Testis (tissue), 3 donors: ENCODE results near the gene NLRC5. TPM values are rescaled to one million over a fixed set of nuclear protein-coding genes. Genes with fewer than 3 reads are reported as not detected.
A peak's percentile ranks its signal among the peaks of the same experiment; 100 is the strongest.

Experiments
- DNase-seq: peaks from one replicate; pipeline ENCODE4 v3.0.0-alpha.2; 2019
- H3K27ac ChIP-seq, 2 donors: fragments of 200-600 bp; sonication (generic); one replicate each; pipeline ENCODE4 v1.5.1; 2019
- H3K27me3 ChIP-seq: fragments of 200-600 bp; sonication (generic); one replicate; pipeline ENCODE4 v1.5.1; 2019
- H3K36me3 ChIP-seq: fragments of 200-600 bp; sonication (generic); one replicate; pipeline ENCODE4 v1.5.1; 2017; ENCODE audit warnings: low read depth; ENCODE audit errors: missing control alignments
- H3K4me1 ChIP-seq: fragments of 200-600 bp; sonication (generic); one replicate; pipeline ENCODE4 v1.5.1; 2019
- H3K4me3 ChIP-seq, 2 donors: fragments of 200-600 bp; sonication (generic); one replicate each; pipeline ENCODE4 v1.5.1; 2017 to 2019
- H3K9me3 ChIP-seq: fragments of 200-600 bp; sonication (generic); one replicate; pipeline ENCODE4 v1.5.1; 2017
- POLR2A ChIP-seq: fragments of 450-650 bp; IDR thresholded peaks from one replicate; pipeline ENCODE4 v1.6.1; 2017; ENCODE audit warnings: antibody characterized with exemption, mild to moderate bottlenecking, moderate library complexity
- WGBS, 2 donors: methylation state at CpG; one replicate each; pipeline ENCODE4 v1.1.5; 2018; 5-methylcytosine and 5-hydroxymethylcytosine counted together
- intact Hi-C: fragments of 100-400 bp; cut with DNase I; formaldehyde crosslinking; loops from one replicate; pipeline ENCODE4 v1.15.1; 2023; ENCODE audit warnings: low total_unique reads
- polyA plus RNA-seq: library from polyadenylated mRNA; stranded (reverse); fragments of 350-450 nt; fragmentation: Illumina TruSeq; extraction: RNeasy Lipid Tissue Mini Kit (QIAGEN cat#74804); gene quantifications from one replicate; pipeline ENCODE4 v1.2.3, GENCODE V29; 2014; ENCODE audit warnings: low read depth, low replicate concordance; ENCODE audit not compliant: insufficient read depth
- total RNA-seq, 2 donors: library from RNA; depleted of rRNA; stranded (reverse); fragments of >200 nt; gene quantifications; one replicate each; pipeline ENCODE4 v1.2.3, GENCODE V29; 2016
- TF ChIP-seq, protein P1 (sequence below), 3 experiments: fragments of 450-650 bp in 2 of 3; fragments of 200-600 bp in 1 of 3; sonication (generic) in 1 of 3; IDR thresholded peaks; one replicate each; pipeline ENCODE4 v1.5.1; 2016 to 2019; ENCODE audit warnings: antibody characterized with exemption in 3 of 3, mild to moderate bottlenecking in 2 of 3, moderate library complexity in 1 of 3

NLRC5 gene
- total and polyA plus RNA-seq, 3 donors from 2014 or later: 10.3 to 14.9 (median 12.0) TPM

GRCh38 chr16:56950881-56951771, 38.2 kb upstream of the NLRC5 start:
- Histone ChIP-seq H3K4me3 (no peak overlapping the region), H3K27me3 (no peaks in the 10 kb centered on the region), H3K27ac (no peak overlapping the region), H3K36me3 (no peaks in the 10 kb centered on the region), H3K4me1 (no peaks in the 10 kb centered on the region), H3K9me3 (no peaks in the 10 kb centered on the region)
- peak; percentile 44 for DNase-seq
- intact Hi-C loops: no loop called here
- WGBS, 2 donors: 78% methylated on average over 14 to 15 of the region's 15 CpGs
- TF ChIP-seq, protein P1, sequence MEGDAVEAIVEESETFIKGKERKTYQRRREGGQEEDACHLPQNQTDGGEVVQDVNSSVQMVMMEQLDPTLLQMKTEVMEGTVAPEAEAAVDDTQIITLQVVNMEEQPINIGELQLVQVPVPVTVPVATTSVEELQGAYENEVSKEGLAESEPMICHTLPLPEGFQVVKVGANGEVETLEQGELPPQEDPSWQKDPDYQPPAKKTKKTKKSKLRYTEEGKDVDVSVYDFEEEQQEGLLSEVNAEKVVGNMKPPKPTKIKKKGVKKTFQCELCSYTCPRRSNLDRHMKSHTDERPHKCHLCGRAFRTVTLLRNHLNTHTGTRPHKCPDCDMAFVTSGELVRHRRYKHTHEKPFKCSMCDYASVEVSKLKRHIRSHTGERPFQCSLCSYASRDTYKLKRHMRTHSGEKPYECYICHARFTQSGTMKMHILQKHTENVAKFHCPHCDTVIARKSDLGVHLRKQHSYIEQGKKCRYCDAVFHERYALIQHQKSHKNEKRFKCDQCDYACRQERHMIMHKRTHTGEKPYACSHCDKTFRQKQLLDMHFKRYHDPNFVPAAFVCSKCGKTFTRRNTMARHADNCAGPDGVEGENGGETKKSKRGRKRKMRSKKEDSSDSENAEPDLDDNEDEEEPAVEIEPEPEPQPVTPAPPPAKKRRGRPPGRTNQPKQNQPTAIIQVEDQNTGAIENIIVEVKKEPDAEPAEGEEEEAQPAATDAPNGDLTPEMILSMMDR (IDR thresholded peaks at IDR 0.05): peak in 1 of 3 experiments; percentile 32
- TF ChIP-seq POLR2A: no peak

GRCh38 chr16:56953006-56953405, 36.4 kb upstream of the NLRC5 start:
- WGBS, 2 donors: 81 to 92% methylated on average over 6 of the region's 6 CpGs
- intact Hi-C loops: no loop called here
- no peak for DNase-seq
- Histone ChIP-seq H3K9me3 (no peaks in the 10 kb centered on the region), H3K27ac (no peak overlapping the region), H3K27me3 (no peaks in the 10 kb centered on the region), H3K4me1 (no peaks in the 10 kb centered on the region), H3K36me3 (no peaks in the 10 kb centered on the region), H3K4me3 (no peak overlapping the region)
- TF ChIP-seq, protein P1 (IDR thresholded peaks at IDR 0.05): no peak
- TF ChIP-seq POLR2A: no peak

- Histone ChIP-seq H3K9me3 (no peaks in the 10 kb centered on the region), H3K27ac (no peak overlapping the region), H3K4me1 (no peaks in the 10 kb centered on the region), H3K36me3 (no peaks in the 10 kb centered on the region), H3K4me3 (no peak overlapping the region), H3K27me3 (no peaks in the 10 kb centered on the region)
- TF ChIP-seq, protein P1 (IDR thresholded peaks at IDR 0.05): no peak
- no peak for TF ChIP-seq POLR2A
- 95% methylated on average over 4 of the region's 4 CpGs for WGBS, 2 donors
- no peak for DNase-seq
- intact Hi-C loops: no loop called here
These were observed 33.3 kb upstream of the NLRC5 start for GRCh38 chr16:56956076-56956475.

DNA sequence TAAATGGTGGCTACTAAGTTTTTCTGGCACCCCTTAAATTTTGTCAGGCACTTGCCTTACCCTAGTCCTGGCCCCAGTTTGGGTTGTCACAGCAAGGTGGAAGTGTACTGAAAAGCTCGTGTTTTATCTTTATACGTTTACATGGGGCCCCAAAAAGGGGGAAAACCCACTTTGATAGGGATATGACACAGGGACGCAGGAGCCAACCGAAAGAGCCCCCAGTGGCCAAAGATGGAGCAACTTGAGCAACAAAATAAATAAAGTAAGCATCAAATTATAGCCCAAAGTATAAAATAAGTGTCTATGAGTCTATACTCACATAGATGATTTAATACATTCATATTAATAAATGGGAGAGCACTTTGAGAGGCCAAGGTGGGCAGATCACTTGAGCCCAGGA, 32.6 kb upstream of the NLRC5 start:
- Histone ChIP-seq H3K4me3 (no peak overlapping the region), H3K9me3 (no peaks in the 10 kb centered on the region), H3K4me1 (peaks cover 2% of the 10 kb centered on the region), H3K27ac (no peak overlapping the region), H3K27me3 (no peaks in the 10 kb centered on the region), H3K36me3 (no peaks in the 10 kb centered on the region)
- no peak for DNase-seq
- intact Hi-C loops: no loop called here
- WGBS, 2 donors: 65 to 82% methylated on average over 4 of the region's 4 CpGs
- TF ChIP-seq, protein P1 (IDR thresholded peaks at IDR 0.05): no peak
- TF ChIP-seq POLR2A: no peak
